HepG2 (cell line): Measurements from ENCODE around the gene DIPK1A. TPM values are rescaled to one million over a fixed set of nuclear protein-coding genes. Genes with fewer than 3 reads are reported as not detected.

Experiments
- BRCA1 ChIP-seq: sonication (generic); formaldehyde crosslinking; IDR thresholded peaks from 2 replicates; pipeline ENCODE4 v1.4.0; 2020; ENCODE audit warnings: missing genetic modification reagents
- CREM ChIP-seq, 2 experiments: sonication (generic) in 1 of 2; formaldehyde crosslinking in 1 of 2; IDR thresholded peaks; 2 replicates each; pipeline versions ENCODE4 v1.4.0 to v1.6.1; 2016 to 2020; ENCODE audit warnings: antibody characterized with exemption in 1 of 2, mild to moderate bottlenecking in 1 of 2, missing genetic modification reagents in 1 of 2
- ELF3 ChIP-seq: IDR thresholded peaks from 2 replicates; pipeline ENCODE4 v1.6.1; 2016; ENCODE audit warnings: missing genetic modification reagents, missing compliant biosample characterization
- ELF4 ChIP-seq: sonication (generic); formaldehyde crosslinking; IDR thresholded peaks from 2 replicates; pipeline ENCODE4 v1.5.0; 2020; ENCODE audit warnings: missing genetic modification reagents, mild to moderate bottlenecking, moderate library complexity, borderline replicate concordance
- EP300 ChIP-seq, 3 experiments: sonication (generic) in 1 of 3; formaldehyde crosslinking in 1 of 3; IDR thresholded peaks; 2 replicates each; pipeline versions ENCODE4 v1.5.1 to v1.6.1; 2011 to 2020; ENCODE audit warnings: low read depth in 2 of 3, low read length in 2 of 3, borderline replicate concordance in 1 of 3, improper control_type of control experiment in 1 of 3, mild to moderate bottlenecking in 1 of 3, missing genetic modification reagents in 1 of 3, moderate library complexity in 1 of 3
- KDM6A ChIP-seq: IDR thresholded peaks from 2 replicates; pipeline ENCODE4 v1.6.1; 2016; ENCODE audit warnings: low read depth
- MAFK ChIP-seq, 2 experiments: IDR thresholded peaks in 1 of 2; conservative IDR thresholded peaks in 1 of 2; 2 replicates each; pipeline ENCODE4 v1.6.1; 2011; ENCODE audit warnings: improper control_type of control experiment in 2 of 2, low read length in 2 of 2
- MED13 ChIP-seq: sonication (generic); formaldehyde crosslinking; IDR thresholded peaks from 2 replicates; pipeline ENCODE4 v1.5.0; 2020; ENCODE audit warnings: missing genetic modification reagents
- MYC ChIP-seq: sonication (generic); formaldehyde crosslinking; IDR thresholded peaks from 2 replicates; pipeline ENCODE4 v1.9.0; 2021; ENCODE audit warnings: missing genetic modification reagents, borderline replicate concordance
- SMAD1 ChIP-seq: sonication (generic); formaldehyde crosslinking; IDR thresholded peaks from 2 replicates; pipeline ENCODE4 v1.4.0; 2020; ENCODE audit warnings: missing genetic modification reagents, low read depth, mild to moderate bottlenecking, borderline replicate concordance
- ZBTB7B ChIP-seq: sonication (generic); formaldehyde crosslinking; IDR thresholded peaks from 2 replicates; pipeline ENCODE4 v1.4.0; 2020; ENCODE audit warnings: missing genetic modification reagents
- ZMYM3 ChIP-seq: sonication (generic); formaldehyde crosslinking; IDR thresholded peaks from 2 replicates; pipeline ENCODE4 v1.5.1; 2020; ENCODE audit warnings: mild to moderate bottlenecking, missing genetic modification reagents
- ZNF17 ChIP-seq: sonication (generic); formaldehyde crosslinking; IDR thresholded peaks from 2 replicates; pipeline ENCODE4 v1.5.0; 2020; ENCODE audit warnings: mild to moderate bottlenecking, missing genetic modification reagents
- ZNF326 ChIP-seq: sonication (generic); formaldehyde crosslinking; IDR thresholded peaks from 2 replicates; pipeline ENCODE4 v1.4.0; 2020; ENCODE audit warnings: missing genetic modification reagents, borderline replicate concordance
- ZNF343 ChIP-seq: sonication (generic); formaldehyde crosslinking; IDR thresholded peaks from 2 replicates; pipeline ENCODE4 v1.4.0; 2020; ENCODE audit warnings: mild to moderate bottlenecking, missing genetic modification reagents
- ZNF496 ChIP-seq: sonication (generic); formaldehyde crosslinking; IDR thresholded peaks from 2 replicates; pipeline ENCODE4 v1.8.1; 2023; ENCODE audit warnings: mild to moderate bottlenecking, moderate library complexity, missing genetic modification reagents; ENCODE audit not compliant: insufficient replicate concordance
- ZNF570 ChIP-seq: sonication (generic); formaldehyde crosslinking; IDR thresholded peaks from 2 replicates; pipeline ENCODE4 v1.4.0; 2020; ENCODE audit warnings: mild to moderate bottlenecking, missing genetic modification reagents, borderline replicate concordance
- ZNF644 ChIP-seq: IDR thresholded peaks from 2 replicates; pipeline ENCODE4 v1.6.1; 2016; ENCODE audit warnings: low read depth
- ZNF766 ChIP-seq: sonication (generic); formaldehyde crosslinking; IDR thresholded peaks from 2 replicates; pipeline ENCODE4 v1.5.0; 2020; ENCODE audit warnings: missing genetic modification reagents, borderline replicate concordance
- ZNF839 ChIP-seq: sonication (generic); formaldehyde crosslinking; IDR thresholded peaks from 2 replicates; pipeline ENCODE4 v1.4.0; 2020; ENCODE audit warnings: missing genetic modification reagents, mild to moderate bottlenecking, borderline replicate concordance
- ZNF883 ChIP-seq: sonication (generic); formaldehyde crosslinking; IDR thresholded peaks from 2 replicates; pipeline ENCODE4 v1.5.1; 2020; ENCODE audit warnings: mild to moderate bottlenecking, missing genetic modification reagents; ENCODE audit errors: not compliant biosample characterization
- polyA plus RNA-seq, 8 experiments: library from polyadenylated mRNA; depleted of rRNA in 3 of 8; stranded (reverse) in 7 of 8; unstranded in 1 of 8; fragments of >200 nt; fragmentation: Illumina TruSeq in 4 of 8; extraction: Trizol in 4 of 8; gene quantifications; 2 replicates each; pipeline versions ENCODE4 v1.2.1 to v1.2.3, GENCODE V29; 2011 to 2016; ENCODE audit warnings: low read depth in 4 of 8, missing spikeins in 1 of 8, mixed read lengths in 1 of 8; ENCODE audit not compliant: insufficient read depth in 1 of 8
- total RNA-seq, 5 experiments: library from RNA; depleted of rRNA; stranded (reverse); fragments of >200 nt; fragmentation: Illumina TruSeq; extraction: Trizol; gene quantifications; 2 replicates each; pipeline ENCODE4 v1.2.3, GENCODE V29; 2016; ENCODE audit warnings: low read depth in 1 of 5
- TF ChIP-seq, protein P1 (sequence below): sonication (generic); formaldehyde crosslinking; IDR thresholded peaks from 2 replicates; pipeline ENCODE4 v1.5.1; 2020; ENCODE audit warnings: missing genetic modification reagents, mild to moderate bottlenecking, borderline replicate concordance
- TF ChIP-seq, protein P2 (sequence below): sonication (generic); formaldehyde crosslinking; IDR thresholded peaks from 2 replicates; pipeline ENCODE4 v1.5.0; 2020; ENCODE audit warnings: mild to moderate bottlenecking, missing genetic modification reagents
- TF ChIP-seq, protein P3 (sequence below): IDR thresholded peaks from 2 replicates; pipeline ENCODE4 v1.6.1; 2016; ENCODE audit warnings: mild to moderate bottlenecking
- TF ChIP-seq, protein P4 (sequence below): sonication (generic); formaldehyde crosslinking; IDR thresholded peaks from 2 replicates; pipeline ENCODE4 v1.4.0; 2020; ENCODE audit warnings: missing genetic modification reagents

Gene DIPK1A
- total and polyA plus RNA-seq, 2 of the 13 experiments (the other 11 are each of a cell fraction or from before 2014, with no cell fraction given), result 8.4 TPM

DNA sequence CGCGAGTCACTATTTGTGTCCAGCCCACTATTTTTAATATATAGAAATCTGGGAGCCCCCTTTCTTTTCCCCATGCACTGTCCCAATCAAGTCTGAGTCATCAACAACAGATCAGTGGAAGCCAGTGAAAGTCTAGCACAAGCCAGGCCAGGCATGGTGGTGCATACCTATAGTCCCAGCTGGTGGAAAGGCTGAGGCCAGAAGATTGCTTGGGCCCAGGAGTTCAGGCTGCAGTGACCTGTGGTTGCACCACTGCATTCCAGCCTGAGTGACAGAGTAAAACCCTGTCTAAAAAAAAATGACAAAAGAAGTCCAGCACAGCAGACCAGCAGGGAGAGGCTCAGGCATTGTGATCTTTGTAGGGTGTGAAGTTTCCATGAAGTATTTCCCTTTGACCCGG lies 138.4 kb downstream of the DIPK1A start (continued):
- TF ChIP-seq, protein P1, sequence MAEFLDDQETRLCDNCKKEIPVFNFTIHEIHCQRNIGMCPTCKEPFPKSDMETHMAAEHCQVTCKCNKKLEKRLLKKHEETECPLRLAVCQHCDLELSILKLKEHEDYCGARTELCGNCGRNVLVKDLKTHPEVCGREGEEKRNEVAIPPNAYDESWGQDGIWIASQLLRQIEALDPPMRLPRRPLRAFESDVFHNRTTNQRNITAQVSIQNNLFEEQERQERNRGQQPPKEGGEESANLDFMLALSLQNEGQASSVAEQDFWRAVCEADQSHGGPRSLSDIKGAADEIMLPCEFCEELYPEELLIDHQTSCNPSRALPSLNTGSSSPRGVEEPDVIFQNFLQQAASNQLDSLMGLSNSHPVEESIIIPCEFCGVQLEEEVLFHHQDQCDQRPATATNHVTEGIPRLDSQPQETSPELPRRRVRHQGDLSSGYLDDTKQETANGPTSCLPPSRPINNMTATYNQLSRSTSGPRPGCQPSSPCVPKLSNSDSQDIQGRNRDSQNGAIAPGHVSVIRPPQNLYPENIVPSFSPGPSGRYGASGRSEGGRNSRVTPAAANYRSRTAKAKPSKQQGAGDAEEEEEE (CRISPR knock-in tag), result no peak
- no peak for TF ChIP-seq ZNF326
- TF ChIP-seq ZNF766 (CRISPR knock-in tag), result no peak
- TF ChIP-seq CREM (IDR thresholded peaks at IDR 0.05), result no peak
- TF ChIP-seq CREM (CRISPR knock-in tag; IDR thresholded peaks at IDR 0.05), result no peak
- 0 out of 2 replicates have a peak, but pooled peaks have one; percentile 13 for TF ChIP-seq ELF3 (CRISPR knock-in tag)
- TF ChIP-seq ZNF17 (CRISPR knock-in tag), result no peak
- TF ChIP-seq MED13, result no peak
- TF ChIP-seq, protein P2, sequence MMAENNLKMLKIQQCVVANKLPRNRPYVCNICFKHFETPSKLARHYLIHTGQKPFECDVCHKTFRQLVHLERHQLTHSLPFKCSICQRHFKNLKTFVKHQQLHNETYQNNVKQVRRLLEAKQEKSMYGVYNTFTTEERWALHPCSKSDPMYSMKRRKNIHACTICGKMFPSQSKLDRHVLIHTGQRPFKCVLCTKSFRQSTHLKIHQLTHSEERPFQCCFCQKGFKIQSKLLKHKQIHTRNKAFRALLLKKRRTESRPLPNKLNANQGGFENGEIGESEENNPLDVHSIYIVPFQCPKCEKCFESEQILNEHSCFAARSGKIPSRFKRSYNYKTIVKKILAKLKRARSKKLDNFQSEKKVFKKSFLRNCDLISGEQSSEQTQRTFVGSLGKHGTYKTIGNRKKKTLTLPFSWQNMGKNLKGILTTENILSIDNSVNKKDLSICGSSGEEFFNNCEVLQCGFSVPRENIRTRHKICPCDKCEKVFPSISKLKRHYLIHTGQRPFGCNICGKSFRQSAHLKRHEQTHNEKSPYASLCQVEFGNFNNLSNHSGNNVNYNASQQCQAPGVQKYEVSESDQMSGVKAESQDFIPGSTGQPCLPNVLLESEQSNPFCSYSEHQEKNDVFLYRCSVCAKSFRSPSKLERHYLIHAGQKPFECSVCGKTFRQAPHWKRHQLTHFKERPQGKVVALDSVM (CRISPR knock-in tag), result 0 out of 2 replicates have a peak, but pooled peaks have one; percentile 31
- TF ChIP-seq ZNF343, result no peak
- TF ChIP-seq MYC (CRISPR knock-in tag), result 0 out of 2 replicates have a peak, but pooled peaks have one; percentile 27
- no peak for TF ChIP-seq BRCA1 (CRISPR knock-in tag)
- 0 out of 2 replicates have a peak, but pooled peaks have one; percentile 10 for TF ChIP-seq KDM6A (CRISPR knock-in tag)
- no peak for TF ChIP-seq ZNF839 (CRISPR knock-in tag)
- no peak for TF ChIP-seq ELF4 (CRISPR knock-in tag)
- TF ChIP-seq, protein P3, sequence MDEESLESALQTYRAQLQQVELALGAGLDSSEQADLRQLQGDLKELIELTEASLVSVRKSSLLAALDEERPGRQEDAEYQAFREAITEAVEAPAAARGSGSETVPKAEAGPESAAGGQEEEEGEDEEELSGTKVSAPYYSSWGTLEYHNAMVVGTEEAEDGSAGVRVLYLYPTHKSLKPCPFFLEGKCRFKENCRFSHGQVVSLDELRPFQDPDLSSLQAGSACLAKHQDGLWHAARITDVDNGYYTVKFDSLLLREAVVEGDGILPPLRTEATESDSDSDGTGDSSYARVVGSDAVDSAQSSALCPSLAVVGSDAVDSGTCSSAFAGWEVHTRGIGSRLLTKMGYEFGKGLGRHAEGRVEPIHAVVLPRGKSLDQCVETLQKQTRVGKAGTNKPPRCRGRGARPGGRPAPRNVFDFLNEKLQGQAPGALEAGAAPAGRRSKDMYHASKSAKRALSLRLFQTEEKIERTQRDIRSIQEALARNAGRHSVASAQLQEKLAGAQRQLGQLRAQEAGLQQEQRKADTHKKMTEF, result peak; percentile 59; the same call in 1 of the 2 replicates
- no peak for TF ChIP-seq ZBTB7B (CRISPR knock-in tag)
- TF ChIP-seq ZNF644 (CRISPR knock-in tag), result peak; percentile 82
- TF ChIP-seq ZNF570 (CRISPR knock-in tag), result no peak
- TF ChIP-seq ZNF883 (CRISPR knock-in tag), result no peak
- TF ChIP-seq SMAD1 (CRISPR knock-in tag), result no peak
- TF ChIP-seq EP300 (IDR thresholded peaks at IDR 0.05; ENCODE audit: low read depth in 2 of 2, low read length in 2 of 2), result peak in 1 of 2 experiments; percentile 12; a peak in 1 of 4 replicates
- no peak for TF ChIP-seq EP300 (CRISPR knock-in tag; IDR thresholded peaks at IDR 0.05; ENCODE audit: borderline replicate concordance)
- peak; percentile 40; the same call in 1 of the 2 replicates for TF ChIP-seq ZMYM3 (CRISPR knock-in tag)
- no peak for TF ChIP-seq ZNF496 (CRISPR knock-in tag)
- TF ChIP-seq MAFK (conservative IDR thresholded peaks at IDR 0.05 in 1 of 2, IDR thresholded peaks at IDR 0.05 in 1 of 2; ENCODE audit: low read length in 2 of 2), result peak in 1 of 2 experiments; percentile 25; a peak in 1 of 4 replicates
- TF ChIP-seq, protein P4, sequence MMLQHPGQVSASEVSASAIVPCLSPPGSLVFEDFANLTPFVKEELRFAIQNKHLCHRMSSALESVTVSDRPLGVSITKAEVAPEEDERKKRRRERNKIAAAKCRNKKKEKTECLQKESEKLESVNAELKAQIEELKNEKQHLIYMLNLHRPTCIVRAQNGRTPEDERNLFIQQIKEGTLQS (CRISPR knock-in tag), result 0 out of 2 replicates have a peak, but pooled peaks have one; percentile 33
